ENCODE measurements around the gene C10orf90.

DNA sequence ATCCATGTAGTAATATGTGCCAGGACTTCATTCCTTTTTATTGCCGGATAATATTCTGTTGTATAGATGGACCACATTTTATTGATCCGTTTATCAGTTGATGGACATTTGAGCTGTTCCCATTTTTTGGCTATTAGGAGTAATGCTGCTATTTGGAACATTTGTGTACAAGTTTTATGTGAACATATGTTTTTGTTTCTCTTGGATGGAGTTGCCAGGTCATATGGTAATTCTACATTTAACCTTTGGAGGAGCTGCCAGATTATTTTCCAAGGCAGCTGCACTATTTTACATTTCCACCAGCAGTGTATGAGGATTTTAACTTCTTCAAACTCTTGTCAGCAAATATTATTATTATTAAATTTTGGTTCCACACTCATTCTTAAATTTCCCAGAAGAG, 59.2 kb downstream of the C10orf90 start:
- TF ChIP-seq, protein P1, sequence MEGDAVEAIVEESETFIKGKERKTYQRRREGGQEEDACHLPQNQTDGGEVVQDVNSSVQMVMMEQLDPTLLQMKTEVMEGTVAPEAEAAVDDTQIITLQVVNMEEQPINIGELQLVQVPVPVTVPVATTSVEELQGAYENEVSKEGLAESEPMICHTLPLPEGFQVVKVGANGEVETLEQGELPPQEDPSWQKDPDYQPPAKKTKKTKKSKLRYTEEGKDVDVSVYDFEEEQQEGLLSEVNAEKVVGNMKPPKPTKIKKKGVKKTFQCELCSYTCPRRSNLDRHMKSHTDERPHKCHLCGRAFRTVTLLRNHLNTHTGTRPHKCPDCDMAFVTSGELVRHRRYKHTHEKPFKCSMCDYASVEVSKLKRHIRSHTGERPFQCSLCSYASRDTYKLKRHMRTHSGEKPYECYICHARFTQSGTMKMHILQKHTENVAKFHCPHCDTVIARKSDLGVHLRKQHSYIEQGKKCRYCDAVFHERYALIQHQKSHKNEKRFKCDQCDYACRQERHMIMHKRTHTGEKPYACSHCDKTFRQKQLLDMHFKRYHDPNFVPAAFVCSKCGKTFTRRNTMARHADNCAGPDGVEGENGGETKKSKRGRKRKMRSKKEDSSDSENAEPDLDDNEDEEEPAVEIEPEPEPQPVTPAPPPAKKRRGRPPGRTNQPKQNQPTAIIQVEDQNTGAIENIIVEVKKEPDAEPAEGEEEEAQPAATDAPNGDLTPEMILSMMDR (IDR thresholded peaks at IDR 0.05; ENCODE audit: low read depth, low read length), result no peak
- TF ChIP-seq POLR2A (IDR thresholded peaks at IDR 0.05; ENCODE audit: extremely low read depth, insufficient read length) (no peak), MYC (IDR thresholded peaks at IDR 0.05; ENCODE audit: low read depth, low read length) (no peak), MAX (IDR thresholded peaks at IDR 0.05; ENCODE audit: low read depth, low read length) (no peak)
